Measurements from ENCODE around the gene KIAA0586.

DNA sequence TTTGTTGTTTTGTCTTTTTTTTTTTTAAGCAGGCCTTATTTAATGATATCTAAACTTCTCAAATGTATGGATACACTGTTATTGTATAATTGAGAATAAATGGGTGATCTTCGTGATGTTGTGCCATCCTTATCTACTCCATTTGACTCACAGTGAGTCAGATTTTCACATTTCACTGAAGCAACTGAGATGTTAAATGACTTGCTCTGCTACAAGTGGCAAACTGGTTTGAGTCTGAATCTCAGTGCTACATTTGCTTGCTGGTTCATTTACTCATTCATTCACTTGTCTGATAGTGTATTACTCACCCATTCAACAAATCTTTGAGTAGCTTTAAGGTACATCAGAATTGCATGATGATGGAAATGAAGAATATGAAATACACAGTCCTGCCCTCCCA is 2.6 kb downstream of the KIAA0586 start:
- TF ChIP-seq, protein P1, sequence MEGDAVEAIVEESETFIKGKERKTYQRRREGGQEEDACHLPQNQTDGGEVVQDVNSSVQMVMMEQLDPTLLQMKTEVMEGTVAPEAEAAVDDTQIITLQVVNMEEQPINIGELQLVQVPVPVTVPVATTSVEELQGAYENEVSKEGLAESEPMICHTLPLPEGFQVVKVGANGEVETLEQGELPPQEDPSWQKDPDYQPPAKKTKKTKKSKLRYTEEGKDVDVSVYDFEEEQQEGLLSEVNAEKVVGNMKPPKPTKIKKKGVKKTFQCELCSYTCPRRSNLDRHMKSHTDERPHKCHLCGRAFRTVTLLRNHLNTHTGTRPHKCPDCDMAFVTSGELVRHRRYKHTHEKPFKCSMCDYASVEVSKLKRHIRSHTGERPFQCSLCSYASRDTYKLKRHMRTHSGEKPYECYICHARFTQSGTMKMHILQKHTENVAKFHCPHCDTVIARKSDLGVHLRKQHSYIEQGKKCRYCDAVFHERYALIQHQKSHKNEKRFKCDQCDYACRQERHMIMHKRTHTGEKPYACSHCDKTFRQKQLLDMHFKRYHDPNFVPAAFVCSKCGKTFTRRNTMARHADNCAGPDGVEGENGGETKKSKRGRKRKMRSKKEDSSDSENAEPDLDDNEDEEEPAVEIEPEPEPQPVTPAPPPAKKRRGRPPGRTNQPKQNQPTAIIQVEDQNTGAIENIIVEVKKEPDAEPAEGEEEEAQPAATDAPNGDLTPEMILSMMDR (IDR thresholded peaks at IDR 0.05): no peak
- TF ChIP-seq MXI1 (IDR thresholded peaks at IDR 0.05; ENCODE audit: low read depth, low read length): no peak
- no peak for TF ChIP-seq TAF1 (IDR thresholded peaks at IDR 0.05; ENCODE audit: borderline replicate concordance, low read depth, low read length)
- TF ChIP-seq, protein P2, sequence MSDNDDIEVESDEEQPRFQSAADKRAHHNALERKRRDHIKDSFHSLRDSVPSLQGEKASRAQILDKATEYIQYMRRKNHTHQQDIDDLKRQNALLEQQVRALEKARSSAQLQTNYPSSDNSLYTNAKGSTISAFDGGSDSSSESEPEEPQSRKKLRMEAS (IDR thresholded peaks at IDR 0.05; ENCODE audit: low read depth): no peak
- no peak for TF ChIP-seq MEF2A (IDR thresholded peaks at IDR 0.05; ENCODE audit: borderline replicate concordance, low read depth)
- TF ChIP-seq, protein P3, sequence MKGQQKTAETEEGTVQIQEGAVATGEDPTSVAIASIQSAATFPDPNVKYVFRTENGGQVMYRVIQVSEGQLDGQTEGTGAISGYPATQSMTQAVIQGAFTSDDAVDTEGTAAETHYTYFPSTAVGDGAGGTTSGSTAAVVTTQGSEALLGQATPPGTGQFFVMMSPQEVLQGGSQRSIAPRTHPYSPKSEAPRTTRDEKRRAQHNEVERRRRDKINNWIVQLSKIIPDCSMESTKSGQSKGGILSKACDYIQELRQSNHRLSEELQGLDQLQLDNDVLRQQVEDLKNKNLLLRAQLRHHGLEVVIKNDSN (IDR thresholded peaks at IDR 0.05; ENCODE audit: borderline replicate concordance, low read depth): no peak
- no peak for TF ChIP-seq SIN3A (IDR thresholded peaks at IDR 0.05; ENCODE audit: borderline replicate concordance, low read depth, low read length)
- TF ChIP-seq ELF1 (IDR thresholded peaks at IDR 0.05): no peak
- TF ChIP-seq YY1 (IDR thresholded peaks at IDR 0.05; ENCODE audit: low read depth): no peak
- TF ChIP-seq EP300 (IDR thresholded peaks at IDR 0.05; ENCODE audit: borderline replicate concordance in 1 of 2, low read depth in 1 of 2, low read length in 1 of 2): no peak
- TF ChIP-seq, protein P4, sequence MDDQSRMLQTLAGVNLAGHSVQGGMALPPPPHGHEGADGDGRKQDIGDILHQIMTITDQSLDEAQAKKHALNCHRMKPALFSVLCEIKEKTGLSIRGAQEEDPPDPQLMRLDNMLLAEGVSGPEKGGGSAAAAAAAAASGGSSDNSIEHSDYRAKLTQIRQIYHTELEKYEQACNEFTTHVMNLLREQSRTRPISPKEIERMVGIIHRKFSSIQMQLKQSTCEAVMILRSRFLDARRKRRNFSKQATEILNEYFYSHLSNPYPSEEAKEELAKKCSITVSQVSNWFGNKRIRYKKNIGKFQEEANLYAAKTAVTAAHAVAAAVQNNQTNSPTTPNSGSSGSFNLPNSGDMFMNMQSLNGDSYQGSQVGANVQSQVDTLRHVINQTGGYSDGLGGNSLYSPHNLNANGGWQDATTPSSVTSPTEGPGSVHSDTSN (IDR thresholded peaks at IDR 0.05): no peak
- TF ChIP-seq, protein P5, sequence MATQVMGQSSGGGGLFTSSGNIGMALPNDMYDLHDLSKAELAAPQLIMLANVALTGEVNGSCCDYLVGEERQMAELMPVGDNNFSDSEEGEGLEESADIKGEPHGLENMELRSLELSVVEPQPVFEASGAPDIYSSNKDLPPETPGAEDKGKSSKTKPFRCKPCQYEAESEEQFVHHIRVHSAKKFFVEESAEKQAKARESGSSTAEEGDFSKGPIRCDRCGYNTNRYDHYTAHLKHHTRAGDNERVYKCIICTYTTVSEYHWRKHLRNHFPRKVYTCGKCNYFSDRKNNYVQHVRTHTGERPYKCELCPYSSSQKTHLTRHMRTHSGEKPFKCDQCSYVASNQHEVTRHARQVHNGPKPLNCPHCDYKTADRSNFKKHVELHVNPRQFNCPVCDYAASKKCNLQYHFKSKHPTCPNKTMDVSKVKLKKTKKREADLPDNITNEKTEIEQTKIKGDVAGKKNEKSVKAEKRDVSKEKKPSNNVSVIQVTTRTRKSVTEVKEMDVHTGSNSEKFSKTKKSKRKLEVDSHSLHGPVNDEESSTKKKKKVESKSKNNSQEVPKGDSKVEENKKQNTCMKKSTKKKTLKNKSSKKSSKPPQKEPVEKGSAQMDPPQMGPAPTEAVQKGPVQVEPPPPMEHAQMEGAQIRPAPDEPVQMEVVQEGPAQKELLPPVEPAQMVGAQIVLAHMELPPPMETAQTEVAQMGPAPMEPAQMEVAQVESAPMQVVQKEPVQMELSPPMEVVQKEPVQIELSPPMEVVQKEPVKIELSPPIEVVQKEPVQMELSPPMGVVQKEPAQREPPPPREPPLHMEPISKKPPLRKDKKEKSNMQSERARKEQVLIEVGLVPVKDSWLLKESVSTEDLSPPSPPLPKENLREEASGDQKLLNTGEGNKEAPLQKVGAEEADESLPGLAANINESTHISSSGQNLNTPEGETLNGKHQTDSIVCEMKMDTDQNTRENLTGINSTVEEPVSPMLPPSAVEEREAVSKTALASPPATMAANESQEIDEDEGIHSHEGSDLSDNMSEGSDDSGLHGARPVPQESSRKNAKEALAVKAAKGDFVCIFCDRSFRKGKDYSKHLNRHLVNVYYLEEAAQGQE (IDR thresholded peaks at IDR 0.05; ENCODE audit: low read depth, low read length): no peak
- no peak for TF ChIP-seq CHD2 (IDR thresholded peaks at IDR 0.05; ENCODE audit: low read length, partially characterized antibody)
